Stimulated activated CD4-positive, alpha-beta T cell treated with anti-CD3 and anti-CD28 coated beads, TNF-alpha, amount 100 ng/mL, for 4 hours (primary cell): ENCODE data around the gene IGSF21.

Experiments
- DNase-seq, 3 experiments: peaks; one replicate each; pipeline ENCODE4 v3.0.0-alpha.2; 2020; ENCODE audit warnings: low read depth in 3 of 3

The IGSF21 gene

DNA sequence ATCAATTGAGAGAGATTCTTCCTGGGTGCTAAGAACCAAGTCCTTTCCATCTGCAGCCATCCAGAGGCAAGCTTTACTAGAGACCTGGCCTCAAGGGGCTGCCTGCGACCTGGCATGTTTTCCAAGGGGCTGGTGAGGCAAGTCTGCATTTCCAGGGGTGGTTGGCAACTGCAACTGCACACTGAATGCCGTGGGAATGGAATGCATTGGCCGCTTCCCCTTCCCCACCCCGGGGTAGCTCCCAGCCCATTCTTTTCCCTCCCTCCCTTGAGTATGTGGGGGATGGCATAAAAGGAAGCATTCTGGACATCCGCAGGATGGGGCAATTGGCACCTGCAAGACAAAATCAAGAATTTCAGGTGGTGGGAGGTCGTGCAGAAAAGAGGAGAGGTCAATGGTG is 155.1 kb downstream of the IGSF21 start:
- no peak for DNase-seq

DNA sequence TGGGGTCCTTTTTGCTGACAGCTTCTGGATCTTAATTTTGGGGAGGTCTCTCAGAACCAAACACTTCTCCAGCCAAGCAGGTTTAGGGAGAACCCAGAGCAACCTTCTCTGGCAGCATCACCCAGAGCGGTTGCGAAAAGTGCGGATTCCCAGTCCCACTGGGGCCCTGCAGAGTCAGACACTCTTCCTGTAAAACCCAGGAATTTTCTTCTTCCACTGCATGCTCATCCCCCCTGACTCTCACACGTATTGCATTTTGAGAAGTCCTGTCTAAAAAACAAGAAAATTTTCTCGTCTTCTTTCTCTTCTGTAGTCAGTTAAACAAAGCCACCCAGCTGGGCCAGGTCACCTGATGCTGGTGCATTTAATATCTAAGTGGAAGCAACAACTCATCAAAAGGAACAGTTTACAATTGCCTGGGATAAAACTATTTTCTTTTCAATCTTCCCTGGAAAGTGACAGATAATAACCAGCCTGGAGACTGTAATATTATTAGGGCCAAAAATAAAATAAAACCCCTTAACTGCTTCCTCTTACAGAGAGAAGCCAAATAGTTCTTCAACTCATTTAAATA is 156.0 kb downstream of the IGSF21 start:
- DNase-seq = no peak

GRCh38 chr1:18264450-18265039 is 156.9 kb downstream of the IGSF21 start:
- DNase-seq = no peak

- no peak for DNase-seq
Observed at GRCh38 chr1:18265641-18266040, 158.0 kb downstream of the IGSF21 start.

DNA sequence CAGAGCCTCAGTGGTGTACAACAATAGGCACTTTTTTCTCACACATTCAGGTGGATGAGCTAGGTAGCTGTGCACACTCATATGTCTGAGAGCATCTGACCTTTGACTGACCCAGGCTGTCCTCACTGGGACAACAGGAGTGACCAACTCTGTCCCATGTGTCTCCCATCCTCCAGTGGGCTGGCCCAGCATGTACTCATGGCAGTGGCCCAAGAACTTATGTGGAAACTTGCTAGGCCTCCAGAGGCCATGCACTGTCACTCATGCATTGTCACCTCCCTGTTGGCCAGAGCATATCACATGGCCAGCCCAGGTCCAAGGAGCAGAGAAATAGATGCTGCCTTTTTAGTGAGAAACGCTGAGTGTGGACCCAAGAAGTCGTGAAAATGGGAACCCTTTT is 158.8 kb downstream of the IGSF21 start:
- DNase-seq = no peak

DNA sequence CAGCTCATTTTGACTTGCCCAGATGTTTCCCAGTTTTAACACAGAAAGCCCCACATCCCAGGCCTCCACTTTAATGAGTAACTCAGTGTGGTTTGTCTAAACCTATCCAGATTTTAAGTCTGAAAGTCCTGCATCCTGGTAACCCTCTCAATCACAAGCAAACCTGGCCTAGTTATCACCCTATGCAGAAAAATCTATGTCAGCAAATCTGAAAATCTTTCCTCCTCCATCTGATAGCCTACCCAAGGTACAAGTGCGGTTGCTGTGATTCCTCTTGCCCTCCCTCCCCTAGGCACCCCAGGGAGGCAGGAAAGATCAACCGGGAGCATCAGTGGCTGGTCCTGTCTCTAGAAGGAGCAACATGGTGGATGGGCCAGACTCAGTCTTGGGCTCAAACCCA is 163.7 kb downstream of the IGSF21 start:
- no peak for DNase-seq

GRCh38 chr1:18278946-18279345 is 171.3 kb downstream of the IGSF21 start:
- DNase-seq = no peak

- DNase-seq = no peak
Observed at GRCh38 chr1:18279351-18280074, 171.9 kb downstream of the IGSF21 start.

DNA sequence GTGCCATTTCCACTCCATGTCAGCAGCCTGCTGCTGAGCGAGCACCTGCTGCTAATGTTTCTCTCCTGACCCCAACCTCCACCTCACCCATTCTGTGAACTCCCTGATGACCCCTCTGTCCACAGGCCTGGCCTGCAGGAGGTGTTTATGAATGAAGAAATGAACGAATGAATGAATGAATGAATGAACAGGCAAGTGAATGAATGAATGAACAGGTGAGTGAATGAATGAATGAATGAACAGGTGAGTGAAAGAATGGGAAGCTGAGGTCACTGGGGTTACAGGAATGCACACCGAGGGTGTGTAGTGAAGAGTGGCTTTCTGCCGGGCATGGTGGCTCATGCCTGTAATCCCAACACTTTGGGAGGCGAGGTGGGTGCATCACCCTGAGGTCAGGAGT is 173.4 kb downstream of the IGSF21 start:
- DNase-seq = no peak

DNA sequence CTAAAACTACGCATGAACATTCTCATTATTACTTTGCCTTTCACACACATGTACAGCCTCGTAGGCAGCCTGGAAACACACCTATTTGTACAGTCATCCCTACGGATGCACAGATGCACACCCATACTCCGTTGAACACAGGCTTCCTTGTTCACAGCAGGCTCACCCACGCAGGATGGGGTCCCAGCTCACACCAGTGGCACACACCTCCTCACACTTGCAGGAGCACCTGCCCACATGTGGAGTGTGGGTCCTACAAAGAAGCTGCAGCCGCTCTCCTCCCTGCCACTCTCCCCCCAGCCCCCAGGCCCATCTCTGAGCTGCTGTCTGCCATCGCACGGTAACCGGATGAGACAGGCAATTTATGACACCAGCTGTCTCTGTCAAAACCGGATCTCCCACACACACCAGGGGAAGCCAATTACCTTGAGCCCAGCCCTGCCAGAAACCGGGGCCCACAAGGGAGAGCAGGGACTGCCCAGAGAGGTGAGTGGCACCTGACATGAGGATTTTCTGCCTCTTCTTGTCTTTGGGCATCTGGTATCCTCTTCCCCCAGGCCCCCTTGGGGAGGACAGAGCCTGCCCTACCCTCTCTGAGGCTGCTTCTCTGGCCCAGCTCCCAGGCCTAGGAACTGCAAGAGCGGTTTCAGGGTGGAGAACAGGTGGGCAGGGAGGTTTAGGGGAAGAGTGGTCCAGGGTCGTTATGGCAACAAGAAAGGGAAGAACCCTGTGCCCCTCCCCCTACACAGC is 175.4 kb downstream of the IGSF21 start:
- DNase-seq = no peak

DNA sequence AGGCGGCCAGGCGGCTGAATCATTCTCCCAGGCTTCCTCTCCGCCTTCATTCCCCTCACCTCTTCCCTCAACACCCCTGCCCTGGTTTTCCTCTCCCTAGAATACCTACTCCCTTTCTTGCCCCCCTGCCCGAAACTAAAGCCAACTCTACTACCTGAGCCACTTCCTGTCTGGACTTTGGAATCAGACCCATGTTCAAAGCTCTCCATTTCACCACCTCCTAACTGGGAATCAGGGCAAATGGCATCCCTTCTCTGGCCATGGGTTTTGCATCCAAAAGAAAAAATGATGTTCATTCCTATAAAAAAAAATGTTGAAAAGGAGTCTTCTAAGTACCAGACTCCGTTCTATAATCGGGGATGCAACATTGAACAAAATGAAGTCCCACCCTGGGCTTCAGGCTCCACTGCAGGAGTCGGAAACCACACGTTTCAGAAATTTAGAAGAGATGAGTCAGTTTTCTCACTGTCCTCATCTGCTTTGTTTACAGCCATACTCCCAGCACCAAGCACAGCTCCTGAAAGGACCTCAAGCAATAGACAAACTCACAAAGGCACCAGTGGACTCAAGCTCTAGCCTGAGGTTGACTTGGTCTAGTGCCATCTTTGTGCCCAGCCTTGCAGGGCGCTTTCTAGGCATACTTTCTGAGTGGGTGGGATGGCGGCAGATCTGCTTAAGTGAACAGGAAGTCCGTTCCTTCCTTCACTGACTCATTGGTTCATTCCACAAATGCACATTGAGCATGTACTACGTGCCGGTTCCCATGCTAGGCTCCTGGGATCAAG is 176.2 kb downstream of the IGSF21 start:
- DNase-seq = no peak

- no peak for DNase-seq
Observed at GRCh38 chr1:18284805-18285537, 177.4 kb downstream of the IGSF21 start.

- no peak for DNase-seq
Observed at GRCh38 chr1:18285538-18285924, 177.9 kb downstream of the IGSF21 start.

GRCh38 chr1:18288722-18289121 is 181.1 kb downstream of the IGSF21 start:
- no peak for DNase-seq

DNA sequence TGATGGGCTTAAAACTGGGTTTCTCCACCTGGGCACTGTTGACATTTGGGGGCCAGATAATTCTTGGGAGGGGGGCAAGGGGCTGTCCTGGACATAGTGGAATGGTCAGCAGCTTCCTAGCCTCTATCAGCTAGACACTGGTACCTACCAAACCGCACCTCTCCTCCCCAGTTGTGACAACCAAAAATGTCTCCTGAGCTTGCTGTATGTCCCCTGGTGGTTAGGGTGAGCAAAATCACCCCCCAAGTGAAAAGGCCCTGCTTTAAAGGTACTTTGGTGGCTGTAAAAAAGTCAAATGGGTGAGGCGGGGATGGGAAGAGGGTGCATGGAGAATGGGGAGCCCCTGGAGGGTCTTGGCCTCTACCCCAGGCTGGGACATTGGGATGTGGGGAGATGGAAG is 182.0 kb downstream of the IGSF21 start:
- no peak for DNase-seq

DNA sequence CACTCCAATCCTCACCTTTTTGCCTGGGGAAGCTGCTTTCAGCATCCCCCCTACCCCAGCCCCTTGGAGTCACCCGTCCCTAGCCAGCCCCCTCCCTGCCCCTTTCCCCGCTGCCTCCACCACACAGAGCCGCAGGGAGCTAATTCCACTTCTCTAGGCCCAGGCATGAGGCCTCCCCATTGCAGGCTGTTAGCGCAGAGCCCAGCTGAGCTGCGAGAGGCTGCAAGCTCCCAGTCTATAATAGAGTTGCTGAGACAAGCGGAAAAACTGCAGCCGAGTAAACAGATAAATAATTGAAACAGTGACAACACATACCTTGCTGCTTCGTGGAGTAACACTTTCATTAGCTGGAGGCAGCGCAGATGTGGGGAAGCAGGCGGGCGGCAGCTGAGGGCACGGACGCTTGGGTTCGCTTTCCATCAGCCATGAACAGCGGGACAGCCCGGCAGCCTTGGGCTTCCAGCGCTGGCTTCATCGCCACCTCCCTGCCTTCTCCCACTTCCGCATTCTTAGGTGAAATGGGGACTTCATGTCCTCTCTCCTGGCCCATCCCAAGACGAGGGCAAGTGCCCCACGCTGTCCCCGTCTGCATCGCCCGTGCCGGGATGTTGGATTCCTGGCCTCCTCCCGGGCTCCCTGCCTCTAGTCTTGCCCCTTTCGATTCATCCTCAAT is 183.3 kb downstream of the IGSF21 start:
- DNase-seq = no peak

DNA sequence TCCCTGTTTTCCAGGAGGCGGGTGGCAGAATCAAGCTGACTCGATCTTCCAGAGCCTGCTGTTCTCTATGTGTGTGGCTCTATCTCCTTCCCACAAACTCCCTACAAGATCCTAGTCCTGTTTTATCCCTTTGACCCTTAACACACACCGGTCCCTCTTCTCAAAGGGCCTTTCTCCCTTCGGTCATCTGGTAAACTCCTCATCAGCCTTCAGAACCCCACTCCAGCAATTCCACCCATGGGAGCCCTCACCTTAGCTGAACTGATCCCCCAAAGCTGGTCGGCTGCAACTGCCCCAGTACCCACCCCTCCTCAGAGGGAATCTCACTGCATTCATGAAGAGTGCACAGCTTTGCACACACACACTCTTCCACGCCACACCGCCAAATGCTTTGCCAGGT is 184.9 kb downstream of the IGSF21 start:
- no peak for DNase-seq

GRCh38 chr1:18293291-18293690 is 185.7 kb downstream of the IGSF21 start:
- DNase-seq = no peak

DNA sequence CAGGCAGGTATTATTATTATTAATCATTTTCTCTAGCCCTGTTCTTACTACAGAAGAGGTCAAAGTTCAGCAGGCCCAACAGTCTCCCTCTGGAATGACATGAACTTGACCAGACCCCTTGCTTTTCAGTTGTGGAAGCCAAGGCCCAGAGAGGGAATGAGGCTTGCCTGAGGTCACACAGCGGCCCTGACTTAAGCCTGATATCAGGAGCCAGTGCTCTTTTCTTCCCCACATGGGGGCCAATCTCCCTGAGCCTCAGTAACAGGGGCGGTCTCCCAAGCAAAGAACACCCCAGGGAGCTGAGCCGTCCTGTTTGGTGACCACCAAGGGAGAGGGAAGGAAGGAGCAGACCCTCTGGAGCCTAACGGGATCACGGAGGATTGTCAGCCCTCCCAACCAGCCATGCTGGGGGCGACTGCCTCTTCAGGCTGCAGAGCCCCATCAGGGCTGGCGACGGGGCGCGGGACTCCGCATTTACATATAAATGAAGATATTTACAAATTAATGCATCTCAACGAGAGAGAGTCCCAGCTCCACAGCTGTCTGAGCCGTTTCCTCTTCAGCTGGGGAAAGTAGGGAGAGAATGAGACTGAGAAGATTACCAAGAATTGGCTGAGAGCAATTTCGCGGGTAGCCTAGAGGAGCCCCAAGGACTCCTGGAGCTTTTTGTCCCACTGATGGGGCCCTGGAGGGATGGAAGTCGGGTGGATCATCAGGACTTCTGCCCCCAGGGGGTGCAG is 187.0 kb downstream of the IGSF21 start:
- no peak for DNase-seq
